ENCODE data around the gene SCYL1. TPM values are rescaled to one million over a fixed set of nuclear protein-coding genes. Genes with fewer than 3 reads are reported as not detected.
A peak's percentile ranks its signal among the peaks of the same experiment; 100 is the strongest.

The SCYL1 gene
- total RNA-seq, 1 experiment from 2014 or later: 57.8 TPM

GRCh38 chr11:65491614-65492386, 33.1 kb upstream of the SCYL1 start:
- in situ Hi-C loops (cut with HindIII; ENCODE audit: low pct_unique_long_range_greater_than_20kb, low sequenced_read_pairs): no loop called here

DNA sequence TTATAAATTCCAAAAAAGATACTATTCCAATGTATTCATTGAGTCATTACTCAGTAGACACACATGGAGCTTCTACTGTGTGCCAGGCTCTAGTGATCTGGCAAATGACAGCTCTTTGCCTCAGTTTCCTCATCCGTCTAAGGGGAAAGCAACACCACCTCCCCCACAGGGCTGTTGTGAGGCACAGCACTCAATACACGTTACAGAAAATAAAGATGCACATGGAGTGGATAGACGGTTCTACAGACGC, 32.6 kb upstream of the SCYL1 start:
- no peak for DNase-seq (ENCODE audit: low read depth, low spot score)
- in situ Hi-C loops (cut with HindIII; ENCODE audit: low pct_unique_long_range_greater_than_20kb, low sequenced_read_pairs): no loop called here

More at GRCh38 chr11:65491614-65492386, 33.1 kb upstream of the SCYL1 start:
- DNase-seq (ENCODE audit: low read depth, low spot score): peak; percentile 74

DNA sequence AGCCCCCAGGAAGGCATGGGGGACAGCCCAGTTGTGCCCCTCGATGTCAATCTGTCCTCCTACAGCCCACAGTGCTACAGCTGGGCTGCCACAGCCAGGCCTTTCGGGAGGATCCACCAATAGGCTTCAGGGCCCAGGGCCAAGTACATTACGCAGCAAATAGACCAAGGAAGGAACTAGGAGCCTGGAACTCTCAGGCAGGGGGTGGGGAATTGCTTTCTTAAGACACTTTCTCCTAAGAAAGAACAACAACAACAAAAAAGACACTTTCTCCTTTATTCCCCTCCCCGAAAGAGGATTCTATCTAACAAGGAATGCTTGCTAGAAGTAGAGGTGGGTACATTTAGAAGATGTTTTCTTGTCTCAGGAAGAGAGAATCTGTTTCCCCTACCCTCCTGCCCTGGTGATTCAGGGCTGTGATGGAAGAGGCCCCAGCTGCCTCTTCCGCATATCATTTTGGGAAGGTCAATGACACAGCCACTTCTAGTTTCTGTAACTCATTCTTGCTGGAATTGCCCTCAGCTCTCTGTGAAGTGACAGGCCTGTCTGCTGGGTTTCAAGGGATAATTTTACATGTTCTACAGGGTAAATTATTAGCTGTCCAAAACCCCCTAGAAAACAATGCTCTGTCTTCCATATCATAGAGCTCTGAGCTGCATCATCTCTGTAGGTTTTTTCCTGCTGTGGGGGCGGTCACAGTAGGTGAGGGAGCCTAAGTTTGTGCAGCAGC, 32.1 kb upstream of the SCYL1 start:
- in situ Hi-C loops (cut with HindIII; ENCODE audit: low pct_unique_long_range_greater_than_20kb, low sequenced_read_pairs): no loop called here
- DNase-seq (ENCODE audit: low read depth, low spot score): peak; percentile 72

DNA sequence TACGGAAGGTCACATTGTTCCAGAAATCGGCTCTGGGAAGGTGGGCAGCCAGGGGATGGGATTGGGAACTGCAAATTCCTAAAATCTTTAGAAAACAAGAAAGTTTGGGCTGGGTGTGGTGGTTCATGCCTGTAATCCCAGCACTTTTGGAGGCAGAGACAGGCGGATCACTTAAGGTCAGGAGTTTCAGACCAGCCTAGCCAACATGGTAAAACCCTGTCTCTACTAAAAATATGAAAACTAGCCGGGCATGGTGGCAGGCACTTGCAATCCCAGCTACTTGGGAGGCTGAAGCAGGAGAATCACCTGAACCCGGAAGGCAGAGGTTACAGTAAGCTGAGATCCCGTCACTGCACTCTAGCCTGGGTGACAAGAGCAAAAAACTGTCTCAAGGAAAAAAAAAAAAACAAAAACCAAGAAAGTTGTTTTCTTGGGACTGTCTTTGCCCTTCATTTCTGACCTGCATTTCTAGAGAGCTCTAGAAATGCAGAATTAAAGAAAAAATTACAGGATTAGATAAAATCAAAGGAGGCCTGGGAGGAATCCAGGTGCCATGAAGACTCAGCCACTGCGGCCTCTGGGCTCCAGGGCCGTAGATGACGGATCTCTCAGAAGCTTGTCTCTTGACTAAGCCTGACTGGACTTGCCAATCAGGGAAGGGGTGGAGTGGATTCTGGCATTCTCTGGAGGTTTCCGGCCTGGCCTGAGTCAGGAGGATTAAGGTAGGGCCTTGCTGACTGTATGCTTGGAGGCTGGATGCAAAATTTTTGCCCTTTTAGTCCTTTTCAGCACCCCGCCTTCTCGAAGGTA, 31.3 kb upstream of the SCYL1 start:
- in situ Hi-C loops (cut with HindIII; ENCODE audit: low pct_unique_long_range_greater_than_20kb, low sequenced_read_pairs): no loop called here
- DNase-seq (ENCODE audit: low read depth, low spot score): peak; percentile 61

DNA sequence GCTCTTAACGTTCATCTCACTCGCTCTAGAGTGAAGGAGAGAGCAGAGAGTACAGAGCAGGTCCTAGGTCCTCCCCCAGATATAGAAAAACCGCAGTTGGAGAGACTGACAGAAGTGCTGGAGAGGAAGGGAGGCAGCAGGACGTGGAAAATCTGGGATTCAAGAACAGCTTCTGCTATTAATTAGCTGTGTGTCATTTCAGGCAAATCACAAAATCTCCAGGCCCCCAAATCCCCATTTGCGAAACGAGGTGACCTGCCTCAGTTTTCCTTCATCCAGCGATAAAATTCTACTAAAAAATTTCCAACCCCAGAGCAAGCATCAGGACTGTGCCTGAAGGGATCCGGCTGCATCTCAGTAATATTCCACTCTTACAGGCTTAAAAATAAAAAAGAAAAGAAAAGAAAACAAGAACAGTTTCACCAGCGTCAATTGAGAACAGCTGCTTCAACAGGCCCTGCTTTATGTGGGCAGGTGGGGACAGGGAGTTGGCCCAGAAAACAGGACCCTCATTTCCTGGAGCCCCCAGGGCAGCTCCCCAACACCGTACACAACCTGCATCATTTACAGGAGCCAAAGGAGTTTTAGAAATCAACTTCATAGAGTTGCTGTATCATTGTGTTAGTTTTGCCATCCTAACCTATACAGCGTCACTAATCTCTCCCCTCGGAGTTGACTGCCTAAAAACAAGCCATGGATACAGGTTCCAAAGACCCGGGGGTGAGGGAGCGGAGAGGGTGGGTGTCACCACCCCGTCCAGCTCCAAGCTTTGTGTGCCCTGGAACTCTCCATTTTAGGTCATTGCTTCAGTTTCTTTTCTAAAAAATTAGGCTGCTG, 28.4 kb upstream of the SCYL1 start:
- in situ Hi-C loops (cut with HindIII; ENCODE audit: low pct_unique_long_range_greater_than_20kb, low sequenced_read_pairs): no loop called here

GRCh38 chr11:65497141-65498041, 27.5 kb upstream of the SCYL1 start:
- in situ Hi-C loops (cut with HindIII; ENCODE audit: low pct_unique_long_range_greater_than_20kb, low sequenced_read_pairs): no loop called here

More for the DNA sequence above, 28.4 kb upstream of the SCYL1 start:
- no peak for DNase-seq (ENCODE audit: low read depth, low spot score)

GRCh38 chr11:65498042-65498726, 26.7 kb upstream of the SCYL1 start:
- in situ Hi-C loops (cut with HindIII; ENCODE audit: low pct_unique_long_range_greater_than_20kb, low sequenced_read_pairs): no loop called here
- DNase-seq (ENCODE audit: low read depth, low spot score): peak; percentile 63

More at GRCh38 chr11:65497141-65498041, 27.5 kb upstream of the SCYL1 start:
- DNase-seq (ENCODE audit: low read depth, low spot score): peak; percentile 94

DNA sequence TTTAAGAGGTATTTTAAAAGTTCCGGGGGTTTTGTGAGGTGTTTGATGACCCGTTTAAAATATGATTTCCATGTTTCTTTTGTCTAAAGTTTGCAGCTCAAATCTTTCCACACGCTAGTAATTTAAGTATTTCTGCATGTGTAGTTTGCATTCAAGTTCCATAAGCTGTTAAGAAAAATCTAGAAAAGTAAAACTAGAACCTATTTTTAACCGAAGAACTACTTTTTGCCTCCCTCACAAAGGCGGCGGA, 26.2 kb upstream of the SCYL1 start:
- in situ Hi-C loops (cut with HindIII; ENCODE audit: low pct_unique_long_range_greater_than_20kb, low sequenced_read_pairs): no loop called here
- DNase-seq (ENCODE audit: low read depth, low spot score): no peak

- in situ Hi-C loops (cut with HindIII; ENCODE audit: low pct_unique_long_range_greater_than_20kb, low sequenced_read_pairs): no loop called here
- peak; percentile 89 for DNase-seq (ENCODE audit: low read depth, low spot score)
Measured at GRCh38 chr11:65498977-65499712, 25.7 kb upstream of the SCYL1 start, which contains the start of gene MALAT1. TSS of gene MALAT1 (plus strand) at chr11:65499045.

- in situ Hi-C loops (cut with HindIII; ENCODE audit: low pct_unique_long_range_greater_than_20kb, low sequenced_read_pairs): no loop called here
- no peak for DNase-seq (ENCODE audit: low read depth, low spot score)
Measured at GRCh38 chr11:65499713-65500386, 25.0 kb upstream of the SCYL1 start.

DNA sequence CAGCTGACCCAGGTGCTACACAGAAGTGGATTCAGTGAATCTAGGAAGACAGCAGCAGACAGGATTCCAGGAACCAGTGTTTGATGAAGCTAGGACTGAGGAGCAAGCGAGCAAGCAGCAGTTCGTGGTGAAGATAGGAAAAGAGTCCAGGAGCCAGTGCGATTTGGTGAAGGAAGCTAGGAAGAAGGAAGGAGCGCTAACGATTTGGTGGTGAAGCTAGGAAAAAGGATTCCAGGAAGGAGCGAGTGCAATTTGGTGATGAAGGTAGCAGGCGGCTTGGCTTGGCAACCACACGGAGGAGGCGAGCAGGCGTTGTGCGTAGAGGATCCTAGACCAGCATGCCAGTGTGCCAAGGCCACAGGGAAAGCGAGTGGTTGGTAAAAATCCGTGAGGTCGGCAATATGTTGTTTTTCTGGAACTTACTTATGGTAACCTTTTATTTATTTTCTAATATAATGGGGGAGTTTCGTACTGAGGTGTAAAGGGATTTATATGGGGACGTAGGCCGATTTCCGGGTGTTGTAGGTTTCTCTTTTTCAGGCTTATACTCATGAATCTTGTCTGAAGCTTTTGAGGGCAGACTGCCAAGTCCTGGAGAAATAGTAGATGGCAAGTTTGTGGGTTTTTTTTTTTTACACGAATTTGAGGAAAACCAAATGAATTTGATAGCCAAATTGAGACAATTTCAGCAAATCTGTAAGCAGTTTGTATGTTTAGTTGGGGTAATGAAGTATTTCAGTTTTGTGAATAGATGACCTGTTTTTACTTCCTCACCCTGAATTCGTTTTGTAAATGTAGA, 24.3 kb upstream of the SCYL1 start:
- in situ Hi-C loops (cut with HindIII; ENCODE audit: low pct_unique_long_range_greater_than_20kb, low sequenced_read_pairs): no loop called here
- peak; percentile 67 for DNase-seq (ENCODE audit: low read depth, low spot score)

- in situ Hi-C loops (cut with HindIII; ENCODE audit: low pct_unique_long_range_greater_than_20kb, low sequenced_read_pairs): no loop called here
- DNase-seq (ENCODE audit: low read depth, low spot score): no peak
Measured at GRCh38 chr11:65501186-65501471, 23.8 kb upstream of the SCYL1 start.

DNA sequence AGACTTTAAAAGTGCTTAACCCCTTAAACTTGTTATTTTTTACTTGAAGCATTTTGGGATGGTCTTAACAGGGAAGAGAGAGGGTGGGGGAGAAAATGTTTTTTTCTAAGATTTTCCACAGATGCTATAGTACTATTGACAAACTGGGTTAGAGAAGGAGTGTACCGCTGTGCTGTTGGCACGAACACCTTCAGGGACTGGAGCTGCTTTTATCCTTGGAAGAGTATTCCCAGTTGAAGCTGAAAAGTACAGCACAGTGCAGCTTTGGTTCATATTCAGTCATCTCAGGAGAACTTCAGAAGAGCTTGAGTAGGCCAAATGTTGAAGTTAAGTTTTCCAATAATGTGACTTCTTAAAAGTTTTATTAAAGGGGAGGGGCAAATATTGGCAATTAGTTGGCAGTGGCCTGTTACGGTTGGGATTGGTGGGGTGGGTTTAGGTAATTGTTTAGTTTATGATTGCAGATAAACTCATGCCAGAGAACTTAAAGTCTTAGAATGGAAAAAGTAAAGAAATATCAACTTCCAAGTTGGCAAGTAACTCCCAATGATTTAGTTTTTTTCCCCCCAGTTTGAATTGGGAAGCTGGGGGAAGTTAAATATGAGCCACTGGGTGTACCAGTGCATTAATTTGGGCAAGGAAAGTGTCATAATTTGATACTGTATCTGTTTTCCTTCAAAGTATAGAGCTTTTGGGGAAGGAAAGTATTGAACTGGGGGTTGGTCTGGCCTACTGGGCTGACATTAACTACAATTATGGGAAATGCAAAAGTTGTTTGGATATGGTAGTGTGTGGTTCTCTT, 23.2 kb upstream of the SCYL1 start:
- peak; percentile 64 for DNase-seq (ENCODE audit: low read depth, low spot score)
- in situ Hi-C loops (cut with HindIII; ENCODE audit: low pct_unique_long_range_greater_than_20kb, low sequenced_read_pairs): no loop called here

DNA sequence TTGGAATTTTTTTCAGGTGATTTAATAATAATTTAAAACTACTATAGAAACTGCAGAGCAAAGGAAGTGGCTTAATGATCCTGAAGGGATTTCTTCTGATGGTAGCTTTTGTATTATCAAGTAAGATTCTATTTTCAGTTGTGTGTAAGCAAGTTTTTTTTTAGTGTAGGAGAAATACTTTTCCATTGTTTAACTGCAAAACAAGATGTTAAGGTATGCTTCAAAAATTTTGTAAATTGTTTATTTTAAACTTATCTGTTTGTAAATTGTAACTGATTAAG, 22.7 kb upstream of the SCYL1 start:
- no peak for DNase-seq (ENCODE audit: low read depth, low spot score)
- in situ Hi-C loops (cut with HindIII; ENCODE audit: low pct_unique_long_range_greater_than_20kb, low sequenced_read_pairs): no loop called here
